Osteoblast (primary cell): Measurements from ENCODE around the gene UBE2L6. TPM values are rescaled to one million over a fixed set of nuclear protein-coding genes. Genes with fewer than 3 reads are reported as not detected.

Experiments used
- DNase-seq: peaks from one replicate; pipeline ENCODE4 v3.0.0; 2011; ENCODE audit warnings: low spot score, mixed read lengths; ENCODE audit not compliant: insufficient read length; ENCODE audit errors: missing footprints
- H2AFZ ChIP-seq: 2 replicates; pipeline ENCODE4 v1.6.0; 2011; ENCODE audit warnings: mild to moderate bottlenecking, low read length
- H3K27ac ChIP-seq: 2 replicates; pipeline ENCODE4 v1.5.1; 2011; ENCODE audit warnings: mild to moderate bottlenecking, low read depth, low read length, moderate library complexity
- H3K27me3 ChIP-seq: 2 replicates; pipeline ENCODE4 v1.6.0; 2012; ENCODE audit warnings: mild to moderate bottlenecking, control low read depth, inconsistent platforms, low read length, moderate library complexity; ENCODE audit not compliant: insufficient read depth
- H3K36me3 ChIP-seq: 2 replicates; pipeline ENCODE4 v1.5.1; 2011; ENCODE audit warnings: mild to moderate bottlenecking, low read length, control low read depth, moderate library complexity; ENCODE audit not compliant: insufficient read depth
- H3K4me1 ChIP-seq: 2 replicates; pipeline ENCODE4 v1.5.1; 2011; ENCODE audit warnings: mild to moderate bottlenecking, low read length, control low read depth, moderate library complexity; ENCODE audit not compliant: insufficient read depth
- H3K4me2 ChIP-seq: 2 replicates; pipeline ENCODE4 v1.6.0; 2011; ENCODE audit warnings: mild to moderate bottlenecking, low read length; ENCODE audit not compliant: insufficient read depth
- H3K4me3 ChIP-seq: fragments of 200-600 bp; sonication (generic); 3 replicates; pipeline ENCODE4 v1.5.1; 2012; ENCODE audit warnings: mild to moderate bottlenecking, low read length, inconsistent platforms; ENCODE audit not compliant: insufficient read depth
- H3K79me2 ChIP-seq: 2 replicates; pipeline ENCODE4 v1.6.0; 2012; ENCODE audit warnings: mild to moderate bottlenecking, low read length, control low read depth, inconsistent platforms; ENCODE audit not compliant: insufficient read depth
- H3K9me3 ChIP-seq: 2 replicates; pipeline ENCODE4 v1.5.1; 2011; ENCODE audit warnings: low read depth, low read length, control low read depth
- H4K20me1 ChIP-seq: 2 replicates; pipeline ENCODE4 v1.6.0; 2012; ENCODE audit warnings: mild to moderate bottlenecking, low read length, control low read depth; ENCODE audit not compliant: insufficient read depth
- CTCF ChIP-seq: IDR thresholded peaks from 2 replicates; pipeline ENCODE4 v1.5.1; 2011; ENCODE audit warnings: mild to moderate bottlenecking, low read depth, low read length, moderate library complexity; ENCODE audit errors: extremely low read depth
- total RNA-seq: library from RNA; depleted of rRNA; stranded (reverse); fragments of >200 nt; gene quantifications from 2 replicates; pipeline ENCODE4 v1.2.3, GENCODE V29; 2012

The UBE2L6 gene
- total RNA-seq, 1 donor: 65.9 TPM

- H3K27ac ChIP-seq: no peak overlapping the region
- no peak for TF ChIP-seq CTCF
- H3K27me3 ChIP-seq: peaks cover 4% of the 10 kb centered on the region
- no peaks in the 10 kb centered on the region for H3K79me2 ChIP-seq
- H4K20me1 ChIP-seq: no peaks in the 10 kb centered on the region
- DNase-seq: no peak
- H2AFZ ChIP-seq: no peak overlapping the region
- H3K4me1 ChIP-seq: no peaks in the 10 kb centered on the region
- no peak overlapping the region for H3K4me3 ChIP-seq
- H3K9me3 ChIP-seq: no peaks in the 10 kb centered on the region
- H3K36me3 ChIP-seq: no peaks in the 10 kb centered on the region
- no peak overlapping the region for H3K4me2 ChIP-seq
These were observed 16.9 kb upstream of the UBE2L6 start for GRCh38 chr11:57584341-57584740.

- Histone ChIP-seq H3K27me3 (no peaks in the 10 kb centered on the region), H3K4me2 (no peak overlapping the region), H3K4me1 (peaks cover 7% of the 10 kb centered on the region), H3K27ac (no peak overlapping the region), H3K36me3 (no peaks in the 10 kb centered on the region), H3K4me3 (no peak overlapping the region), H4K20me1 (no peaks in the 10 kb centered on the region), H3K9me3 (no peaks in the 10 kb centered on the region), H3K79me2 (no peaks in the 10 kb centered on the region), H2AFZ (no peak overlapping the region)
- DNase-seq: no peak
- no peak for TF ChIP-seq CTCF
These were observed 6.6 kb upstream of the UBE2L6 start for GRCh38 chr11:57574061-57574460.

GRCh38 chr11:57571606-57572005, 4.1 kb upstream of the UBE2L6 start:
- Histone ChIP-seq H2AFZ (no peak overlapping the region), H4K20me1 (no peaks in the 10 kb centered on the region), H3K36me3 (no peaks in the 10 kb centered on the region), H3K4me1 (peaks cover 14% of the 10 kb centered on the region), H3K27ac (no peak overlapping the region), H3K9me3 (no peaks in the 10 kb centered on the region), H3K27me3 (no peaks in the 10 kb centered on the region), H3K79me2 (peaks cover 5% of the 10 kb centered on the region), H3K4me3 (no peak overlapping the region), H3K4me2 (no peak overlapping the region)
- no peak for DNase-seq
- no peak for TF ChIP-seq CTCF

- peak overlapping the region; percentile 97 for H3K4me3 ChIP-seq
- H3K9me3 ChIP-seq: no peaks in the 10 kb centered on the region
- peak; percentile 93 for TF ChIP-seq CTCF
- H3K27ac ChIP-seq: peak overlapping the region; percentile 72
- DNase-seq: no peak
- H2AFZ ChIP-seq: peak overlapping the region; percentile 98
- H3K36me3 ChIP-seq: no peaks in the 10 kb centered on the region
- H4K20me1 ChIP-seq: no peaks in the 10 kb centered on the region
- H3K27me3 ChIP-seq: no peaks in the 10 kb centered on the region
- H3K79me2 ChIP-seq: peaks cover 16% of the 10 kb centered on the region
- H3K4me1 ChIP-seq: peaks cover 24% of the 10 kb centered on the region
- peak overlapping the region; percentile 99 for H3K4me2 ChIP-seq
These were observed 876 bp upstream of the UBE2L6 start for GRCh38 chr11:57568330-57568766.
